SK-N-SH (cell line): Measurements from ENCODE around the gene SHROOM1.

ENCODE experiments used
- GABPA ChIP-seq: IDR thresholded peaks from 2 replicates; pipeline ENCODE4 v1.4.0; 2012; ENCODE audit warnings: low read depth, mild to moderate bottlenecking
- JUND ChIP-seq: IDR thresholded peaks from 2 replicates; pipeline ENCODE4 v1.4.0; 2012
- POLR2AphosphoS5 ChIP-seq: IDR thresholded peaks from 2 replicates; pipeline ENCODE4 v1.6.1; 2012; ENCODE audit warnings: low read depth, low read length
- RCOR1 ChIP-seq: fragments of 150-350 bp; IDR thresholded peaks from 2 replicates; pipeline ENCODE4 v1.6.1; 2017; ENCODE audit warnings: antibody characterized with exemption, low read length
- SIN3A ChIP-seq: IDR thresholded peaks from 2 replicates; pipeline ENCODE4 v1.6.1; 2012; ENCODE audit warnings: low read depth, mild to moderate bottlenecking, low read length, moderate library complexity, borderline replicate concordance
- TCF12 ChIP-seq: IDR thresholded peaks from 2 replicates; pipeline ENCODE4 v1.4.0; 2012
- TEAD4 ChIP-seq: IDR thresholded peaks from 2 replicates; pipeline ENCODE4 v1.4.0; 2012; ENCODE audit warnings: mild to moderate bottlenecking, borderline replicate concordance; ENCODE audit not compliant: insufficient read depth
- TF ChIP-seq, protein P1 (sequence below): fragments of 200-600 bp; sonication (generic); IDR thresholded peaks from 2 replicates; pipeline ENCODE4 v1.6.1; 2017; ENCODE audit warnings: antibody characterized with exemption, mild to moderate bottlenecking, moderate library complexity
- TF ChIP-seq, protein P2 (sequence below): IDR thresholded peaks from 2 replicates; pipeline ENCODE4 v1.6.1; 2012; ENCODE audit warnings: mild to moderate bottlenecking, low read depth, low read length, moderate library complexity
- TF ChIP-seq, protein P3 (sequence below): fragments of 150-350 bp; IDR thresholded peaks from 2 replicates; pipeline ENCODE4 v1.6.1; 2017; ENCODE audit warnings: antibody characterized with exemption, low read length, low read depth, borderline replicate concordance

DNA sequence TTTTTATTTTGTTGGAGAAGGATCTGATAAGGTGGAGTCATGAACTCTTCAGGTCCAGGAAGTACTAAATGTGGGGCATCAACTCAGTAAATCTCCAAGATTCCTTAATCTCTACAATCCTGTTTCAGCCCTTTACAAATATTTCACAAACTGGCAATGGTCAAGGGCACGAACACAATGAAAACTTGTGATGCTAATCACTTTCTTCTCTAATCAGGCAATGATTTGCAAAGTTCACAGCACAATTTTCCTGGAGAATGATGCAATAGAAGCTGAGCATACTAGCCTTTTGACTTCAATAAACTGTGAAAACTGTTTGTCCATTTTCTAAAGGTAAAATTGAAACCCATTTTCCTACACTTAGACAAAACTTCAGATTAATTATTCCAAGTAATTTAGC is 18.9 kb upstream of the SHROOM1 start:
- TF ChIP-seq, protein P1, sequence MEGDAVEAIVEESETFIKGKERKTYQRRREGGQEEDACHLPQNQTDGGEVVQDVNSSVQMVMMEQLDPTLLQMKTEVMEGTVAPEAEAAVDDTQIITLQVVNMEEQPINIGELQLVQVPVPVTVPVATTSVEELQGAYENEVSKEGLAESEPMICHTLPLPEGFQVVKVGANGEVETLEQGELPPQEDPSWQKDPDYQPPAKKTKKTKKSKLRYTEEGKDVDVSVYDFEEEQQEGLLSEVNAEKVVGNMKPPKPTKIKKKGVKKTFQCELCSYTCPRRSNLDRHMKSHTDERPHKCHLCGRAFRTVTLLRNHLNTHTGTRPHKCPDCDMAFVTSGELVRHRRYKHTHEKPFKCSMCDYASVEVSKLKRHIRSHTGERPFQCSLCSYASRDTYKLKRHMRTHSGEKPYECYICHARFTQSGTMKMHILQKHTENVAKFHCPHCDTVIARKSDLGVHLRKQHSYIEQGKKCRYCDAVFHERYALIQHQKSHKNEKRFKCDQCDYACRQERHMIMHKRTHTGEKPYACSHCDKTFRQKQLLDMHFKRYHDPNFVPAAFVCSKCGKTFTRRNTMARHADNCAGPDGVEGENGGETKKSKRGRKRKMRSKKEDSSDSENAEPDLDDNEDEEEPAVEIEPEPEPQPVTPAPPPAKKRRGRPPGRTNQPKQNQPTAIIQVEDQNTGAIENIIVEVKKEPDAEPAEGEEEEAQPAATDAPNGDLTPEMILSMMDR = no peak
- TF ChIP-seq POLR2AphosphoS5 (no peak), RCOR1 (no peak), TCF12 (no peak), TEAD4 (no peak), GABPA (no peak), SIN3A (no peak), JUND (no peak)
- TF ChIP-seq, protein P2, sequence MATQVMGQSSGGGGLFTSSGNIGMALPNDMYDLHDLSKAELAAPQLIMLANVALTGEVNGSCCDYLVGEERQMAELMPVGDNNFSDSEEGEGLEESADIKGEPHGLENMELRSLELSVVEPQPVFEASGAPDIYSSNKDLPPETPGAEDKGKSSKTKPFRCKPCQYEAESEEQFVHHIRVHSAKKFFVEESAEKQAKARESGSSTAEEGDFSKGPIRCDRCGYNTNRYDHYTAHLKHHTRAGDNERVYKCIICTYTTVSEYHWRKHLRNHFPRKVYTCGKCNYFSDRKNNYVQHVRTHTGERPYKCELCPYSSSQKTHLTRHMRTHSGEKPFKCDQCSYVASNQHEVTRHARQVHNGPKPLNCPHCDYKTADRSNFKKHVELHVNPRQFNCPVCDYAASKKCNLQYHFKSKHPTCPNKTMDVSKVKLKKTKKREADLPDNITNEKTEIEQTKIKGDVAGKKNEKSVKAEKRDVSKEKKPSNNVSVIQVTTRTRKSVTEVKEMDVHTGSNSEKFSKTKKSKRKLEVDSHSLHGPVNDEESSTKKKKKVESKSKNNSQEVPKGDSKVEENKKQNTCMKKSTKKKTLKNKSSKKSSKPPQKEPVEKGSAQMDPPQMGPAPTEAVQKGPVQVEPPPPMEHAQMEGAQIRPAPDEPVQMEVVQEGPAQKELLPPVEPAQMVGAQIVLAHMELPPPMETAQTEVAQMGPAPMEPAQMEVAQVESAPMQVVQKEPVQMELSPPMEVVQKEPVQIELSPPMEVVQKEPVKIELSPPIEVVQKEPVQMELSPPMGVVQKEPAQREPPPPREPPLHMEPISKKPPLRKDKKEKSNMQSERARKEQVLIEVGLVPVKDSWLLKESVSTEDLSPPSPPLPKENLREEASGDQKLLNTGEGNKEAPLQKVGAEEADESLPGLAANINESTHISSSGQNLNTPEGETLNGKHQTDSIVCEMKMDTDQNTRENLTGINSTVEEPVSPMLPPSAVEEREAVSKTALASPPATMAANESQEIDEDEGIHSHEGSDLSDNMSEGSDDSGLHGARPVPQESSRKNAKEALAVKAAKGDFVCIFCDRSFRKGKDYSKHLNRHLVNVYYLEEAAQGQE = no peak
- TF ChIP-seq, protein P3, sequence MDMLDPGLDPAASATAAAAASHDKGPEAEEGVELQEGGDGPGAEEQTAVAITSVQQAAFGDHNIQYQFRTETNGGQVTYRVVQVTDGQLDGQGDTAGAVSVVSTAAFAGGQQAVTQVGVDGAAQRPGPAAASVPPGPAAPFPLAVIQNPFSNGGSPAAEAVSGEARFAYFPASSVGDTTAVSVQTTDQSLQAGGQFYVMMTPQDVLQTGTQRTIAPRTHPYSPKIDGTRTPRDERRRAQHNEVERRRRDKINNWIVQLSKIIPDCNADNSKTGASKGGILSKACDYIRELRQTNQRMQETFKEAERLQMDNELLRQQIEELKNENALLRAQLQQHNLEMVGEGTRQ = no peak
